IPS-18c (cell line): ENCODE data around the gene IFT22.
A peak's percentile ranks its signal among the peaks of the same experiment; 100 is the strongest.
"Not testable (repeated sequence)": the region's sequence is repeated elsewhere in the genome, so short reads cannot be mapped to it uniquely, and the experiment has no call there.

Experiments used
- H3K4me3 ChIP-seq: 2 replicates; pipeline ENCODE4 v1.7.0; 2013; ENCODE audit warnings: low read depth, mild to moderate bottlenecking, low read length, moderate library complexity; ENCODE audit not compliant: insufficient read depth
- H3K9me3 ChIP-seq: one replicate; pipeline ENCODE4 v1.6.1; 2013; ENCODE audit warnings: mild to moderate bottlenecking, low read length, moderate library complexity; ENCODE audit not compliant: control insufficient read depth, insufficient read depth

Gene IFT22

DNA sequence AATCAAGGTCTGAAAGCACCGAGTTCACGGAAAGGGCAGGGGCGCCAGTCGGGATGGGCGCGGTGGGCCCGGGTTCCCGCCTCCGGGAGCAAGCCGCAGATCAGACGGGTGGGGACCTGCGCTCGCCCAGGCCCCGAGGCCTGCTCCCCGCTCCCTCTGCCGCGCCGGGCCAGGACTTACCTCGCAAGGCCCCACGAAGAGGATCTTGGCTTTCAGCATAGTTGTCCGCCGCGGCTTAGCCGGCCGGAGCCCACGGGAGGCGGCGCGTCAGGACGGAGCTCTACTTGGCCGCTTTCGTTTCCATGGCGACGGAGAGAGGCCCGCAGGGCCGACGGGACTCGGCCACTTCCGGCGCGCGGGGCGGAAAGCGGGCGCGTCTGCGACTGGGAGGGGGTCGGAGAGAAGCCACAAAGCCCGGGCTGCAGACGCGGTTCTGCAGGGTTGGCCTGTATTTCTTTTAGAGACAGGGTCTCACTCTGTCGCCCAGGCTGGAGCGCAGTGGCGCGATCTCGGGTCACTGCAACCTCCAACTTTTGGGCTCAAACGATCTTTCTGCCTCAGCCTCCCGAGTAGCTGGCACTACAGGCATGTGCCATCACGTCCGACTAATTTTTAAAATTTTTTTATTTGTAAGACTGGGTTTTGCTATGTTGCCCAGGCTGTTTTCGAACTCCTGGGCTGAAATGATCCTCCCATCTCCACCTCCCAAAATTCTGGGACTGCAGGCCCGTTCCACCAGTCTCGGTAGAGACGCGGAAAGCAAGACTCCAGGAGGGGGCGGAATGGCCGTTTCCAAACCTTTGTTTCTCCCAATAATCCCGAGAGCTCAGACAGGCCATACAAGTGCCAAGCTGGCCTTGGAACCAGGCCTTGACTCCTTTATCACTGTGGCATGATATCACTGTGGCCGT, at the start of gene IFT22:
Gene IFT22, minus strand, starts transcription at position 322 of the 911 bp plus-strand sequence. Its CDS starts 103 bp downstream, at position 219.
- Histone ChIP-seq H3K9me3 (no peaks in the 10 kb centered on the region), H3K4me3 (peak within 1 kb of the TSS; percentile 97)

DNA sequence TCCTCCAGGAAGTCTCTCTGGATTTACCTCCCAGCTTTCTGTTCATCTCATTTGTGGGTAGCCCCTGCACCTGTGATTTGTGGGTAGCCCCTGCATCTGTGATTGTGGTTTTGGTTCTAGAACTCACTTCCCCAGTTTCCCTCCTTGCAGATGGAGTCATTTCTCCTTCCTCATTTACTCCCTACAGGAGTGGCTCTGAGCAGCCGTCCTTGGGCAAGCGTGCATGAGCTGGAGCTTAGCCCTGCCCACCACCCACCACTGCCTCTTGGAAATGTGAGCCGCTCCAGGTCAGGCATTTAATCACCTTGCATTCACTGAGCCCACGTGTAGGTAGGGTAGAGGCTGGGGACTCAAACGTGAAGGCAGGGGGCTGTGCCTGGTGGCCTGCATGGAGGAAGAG, 49.2 kb upstream of the IFT22 start:
- H3K4me3 ChIP-seq = no peak overlapping the region
- H3K9me3 ChIP-seq = no peaks in the 10 kb centered on the region

DNA sequence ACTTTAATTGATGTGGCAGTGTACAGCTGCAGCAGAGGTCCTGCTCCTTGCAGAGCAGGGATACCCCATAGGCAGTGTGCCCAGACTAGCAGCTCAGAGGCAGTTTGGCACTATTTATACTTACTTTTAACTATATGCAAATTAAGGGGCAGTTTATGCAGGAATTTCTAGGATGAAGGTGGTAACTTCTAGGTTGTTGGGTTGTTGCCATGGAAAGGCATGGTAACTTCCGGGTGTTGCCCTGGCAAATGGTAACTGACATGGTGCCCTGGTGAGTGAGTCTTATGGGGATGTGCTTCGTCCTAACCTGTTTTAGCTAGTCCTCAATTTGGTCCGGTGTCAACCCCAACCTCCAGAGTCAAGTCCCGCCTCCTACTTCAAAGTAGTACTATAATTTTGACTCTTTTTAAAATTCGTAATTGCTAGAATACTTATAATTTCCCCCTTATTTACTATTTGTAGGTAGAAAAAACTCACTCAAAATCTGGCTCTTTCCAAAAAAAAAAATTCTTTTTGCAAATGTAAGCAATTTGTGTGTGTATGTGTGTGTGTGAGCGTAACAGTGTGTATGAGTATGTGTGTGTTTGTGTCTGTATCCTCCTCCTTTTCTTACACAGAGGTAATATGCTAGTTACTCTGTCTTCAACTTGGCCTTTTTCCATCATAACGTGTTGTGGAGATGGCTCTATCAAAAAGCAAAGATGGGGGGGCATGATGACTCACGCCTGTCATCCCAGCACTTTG, 47.0 kb upstream of the IFT22 start:
- no peak overlapping the region for H3K4me3 ChIP-seq
- no peaks in the 10 kb centered on the region for H3K9me3 ChIP-seq

DNA sequence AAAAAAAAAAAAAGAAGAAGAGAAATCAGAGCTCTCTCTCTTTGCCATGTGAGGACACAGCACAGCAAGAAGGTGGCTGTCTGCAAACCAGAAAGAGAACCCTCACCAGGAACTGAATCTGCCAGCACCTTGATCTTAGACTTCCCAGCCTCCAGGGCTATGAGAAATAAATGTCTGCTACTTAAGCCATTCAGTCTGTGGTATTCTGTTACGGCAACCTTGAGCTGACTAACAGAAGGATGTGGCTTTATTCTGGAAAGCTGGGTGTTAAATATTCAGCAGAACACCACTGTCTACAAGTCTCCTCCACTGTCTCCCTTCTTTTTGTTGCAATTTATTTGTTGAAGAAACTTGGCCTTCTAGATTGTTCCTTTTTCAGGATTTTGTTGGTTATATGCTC, 46.1 kb upstream of the IFT22 start:
- no peaks in the 10 kb centered on the region for H3K9me3 ChIP-seq
- no peak overlapping the region for H3K4me3 ChIP-seq

DNA sequence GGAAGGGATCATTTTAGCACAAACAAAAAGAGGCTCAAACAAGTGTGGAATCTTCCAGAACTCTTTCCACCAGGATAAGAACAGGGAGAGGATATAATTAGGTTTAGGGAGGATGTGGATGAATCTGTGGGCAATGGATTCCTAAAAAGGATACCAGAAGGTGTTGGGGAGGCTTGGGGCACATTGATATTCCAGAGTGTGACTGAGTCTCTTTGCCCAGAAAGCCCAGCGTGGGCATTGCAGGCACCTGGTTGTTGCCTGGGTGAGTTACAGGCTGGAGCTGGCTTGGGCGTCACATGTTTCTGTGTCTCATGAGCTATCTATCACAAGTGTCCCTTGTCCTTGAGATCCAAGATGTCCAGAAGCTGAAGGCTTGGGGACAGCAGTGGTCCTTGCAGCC, 44.3 kb upstream of the IFT22 start:
- Histone ChIP-seq H3K4me3 (no peak overlapping the region), H3K9me3 (no peaks in the 10 kb centered on the region)

DNA sequence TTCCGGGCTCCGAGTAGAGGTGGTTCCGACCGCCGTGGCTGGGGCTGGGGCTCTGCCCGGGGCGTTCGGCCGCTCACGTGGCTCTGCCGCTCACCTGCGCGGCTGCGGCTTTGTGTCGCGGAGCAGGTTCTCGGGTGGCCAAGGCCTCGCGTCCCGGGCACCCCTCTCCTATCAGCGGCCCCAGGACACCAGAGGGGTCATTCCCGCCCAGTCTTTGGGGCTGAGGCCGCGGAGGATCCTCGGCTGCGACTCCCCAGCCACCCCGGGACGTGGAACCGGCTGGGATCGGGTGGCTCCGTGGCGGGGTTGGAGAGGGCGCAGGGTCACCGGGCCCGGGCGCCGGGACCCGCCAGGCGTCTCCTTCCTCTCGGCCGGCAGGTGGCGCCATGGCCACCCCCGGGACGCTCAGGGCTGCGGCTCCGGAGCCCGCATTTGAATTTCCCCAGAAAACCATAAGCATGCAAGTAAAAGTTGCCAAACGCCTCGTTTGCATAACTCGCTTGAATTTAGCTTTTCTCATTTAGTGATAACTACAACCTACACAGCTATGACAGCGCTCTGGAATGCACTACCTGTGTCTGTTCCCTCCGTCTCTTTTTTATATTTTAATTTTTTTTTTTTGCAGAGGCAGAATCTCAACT, 42.2 kb upstream of the IFT22 start:
- Histone ChIP-seq H3K9me3 (no peaks in the 10 kb centered on the region), H3K4me3 (peak overlapping the region; percentile 74)

DNA sequence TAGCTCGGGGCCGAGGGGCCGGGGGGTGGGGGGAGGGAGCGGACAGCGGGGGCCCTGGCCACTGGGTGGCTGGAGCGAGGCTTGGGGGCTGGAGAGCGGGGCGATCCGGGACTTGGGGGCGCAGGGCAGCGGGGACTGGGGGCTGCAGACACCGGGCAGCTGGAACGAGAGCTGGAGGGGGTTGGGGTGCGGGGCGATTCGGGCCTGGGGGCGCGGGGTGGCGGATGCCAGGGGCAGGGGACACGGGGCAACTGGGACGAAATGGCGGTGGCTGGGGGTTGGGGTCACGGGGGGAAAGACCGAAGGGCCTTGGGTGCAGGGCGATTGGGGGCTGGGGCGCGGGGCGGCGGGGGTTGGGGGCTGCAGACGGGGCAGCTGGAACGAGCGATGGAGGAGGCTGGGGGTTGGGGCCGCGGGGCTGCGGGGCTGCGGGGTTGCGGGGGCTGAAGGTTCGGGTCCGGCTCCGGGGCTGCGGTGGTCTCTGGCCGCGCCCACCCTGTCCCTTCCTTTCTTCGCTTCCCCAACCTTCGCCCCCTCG, 41.7 kb upstream of the IFT22 start:
- Histone ChIP-seq H3K4me3 (peak overlapping the region; percentile 74), H3K9me3 (no peaks in the 10 kb centered on the region)

DNA sequence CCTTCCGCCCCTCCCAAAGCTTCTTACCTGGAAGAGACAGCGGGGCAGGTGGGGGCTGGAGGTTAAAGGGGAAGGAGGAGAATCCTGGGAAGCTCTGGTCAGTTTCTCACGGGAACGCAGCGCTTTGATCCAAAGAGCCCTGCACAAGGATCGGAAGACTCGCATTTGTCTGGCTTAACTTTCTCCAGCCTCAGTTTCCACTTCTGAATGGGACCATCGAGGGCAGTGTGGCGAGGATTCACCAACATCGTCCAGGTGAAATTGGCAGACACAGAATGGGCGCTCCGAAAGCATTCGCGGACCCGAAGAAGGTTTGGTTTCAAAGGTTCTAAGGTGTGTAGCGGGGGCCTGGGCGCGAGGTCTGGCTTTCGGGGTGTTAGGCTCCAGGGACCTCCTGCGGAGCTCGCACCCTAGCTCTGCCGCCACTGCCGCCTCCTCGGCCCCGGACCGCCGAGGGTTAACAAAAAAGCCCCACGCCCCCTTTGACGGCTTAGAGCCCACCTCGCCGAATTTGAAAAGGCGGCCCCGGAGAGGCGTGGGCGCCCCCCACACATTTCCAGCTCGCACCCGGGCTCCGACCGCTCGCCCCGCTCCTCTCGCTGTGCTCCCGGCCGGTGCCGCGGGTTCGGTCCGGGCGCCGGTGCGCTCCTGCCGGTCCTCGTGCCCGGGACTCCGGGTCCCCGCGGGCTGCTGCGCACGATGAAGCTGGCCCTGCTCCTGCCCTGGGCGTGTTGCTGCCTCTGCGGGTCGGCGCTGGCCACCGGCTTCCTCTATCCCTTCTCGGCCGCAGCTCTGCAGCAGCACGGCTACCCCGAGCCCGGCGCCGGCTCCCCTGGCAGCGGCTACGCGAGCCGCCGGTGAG, 41.0 kb upstream of the IFT22 start, which contains the start of gene COL26A1:
Gene COL26A1, plus strand, starts transcription at position 542 of the 862 bp plus-strand sequence. Its CDS starts 158 bp downstream, at position 700.
- Histone ChIP-seq H3K4me3 (peak within 1 kb of the TSS; percentile 74), H3K9me3 (no peaks in the 10 kb centered on the region)

DNA sequence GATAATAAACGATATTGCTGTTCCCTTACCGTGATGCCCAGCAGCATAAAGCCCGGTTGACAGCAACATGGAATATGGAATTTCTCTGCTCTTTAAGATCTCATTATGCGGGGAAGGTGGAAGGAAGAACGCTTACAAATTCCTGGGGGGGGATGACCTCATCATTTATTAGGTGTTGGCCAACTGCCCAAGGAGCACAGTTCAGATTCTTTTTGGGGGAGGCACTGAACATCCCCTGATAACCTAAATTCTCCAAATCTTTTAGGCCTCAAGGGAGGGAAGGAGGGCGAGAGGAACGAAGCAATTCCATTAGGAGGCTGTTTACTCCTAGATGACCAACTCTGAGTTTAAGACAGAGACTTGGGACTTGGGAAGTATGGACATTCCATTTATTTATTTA, 35.8 kb upstream of the IFT22 start:
- Histone ChIP-seq H3K9me3 (no peaks in the 10 kb centered on the region), H3K4me3 (no peak overlapping the region)

DNA sequence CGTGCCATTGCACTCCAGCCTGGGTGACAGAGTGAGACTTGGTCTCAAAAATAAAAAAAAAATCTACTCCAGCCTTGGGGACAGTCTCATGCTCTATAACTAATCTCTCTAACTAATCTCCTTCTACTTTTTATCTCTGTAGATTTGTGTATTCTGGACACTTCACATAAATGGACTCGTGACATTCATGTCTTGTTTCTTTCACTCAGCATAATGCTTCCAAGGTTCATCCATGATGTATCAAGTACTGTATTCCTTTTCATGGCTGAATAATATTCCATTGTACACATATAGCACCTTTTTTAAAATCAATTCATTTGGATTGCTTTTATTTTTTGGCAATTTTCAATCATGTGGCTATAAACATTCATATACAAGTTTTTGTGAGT, 31.3 kb upstream of the IFT22 start:
- no peaks in the 10 kb centered on the region for H3K9me3 ChIP-seq
- H3K4me3 ChIP-seq = no peak overlapping the region

DNA sequence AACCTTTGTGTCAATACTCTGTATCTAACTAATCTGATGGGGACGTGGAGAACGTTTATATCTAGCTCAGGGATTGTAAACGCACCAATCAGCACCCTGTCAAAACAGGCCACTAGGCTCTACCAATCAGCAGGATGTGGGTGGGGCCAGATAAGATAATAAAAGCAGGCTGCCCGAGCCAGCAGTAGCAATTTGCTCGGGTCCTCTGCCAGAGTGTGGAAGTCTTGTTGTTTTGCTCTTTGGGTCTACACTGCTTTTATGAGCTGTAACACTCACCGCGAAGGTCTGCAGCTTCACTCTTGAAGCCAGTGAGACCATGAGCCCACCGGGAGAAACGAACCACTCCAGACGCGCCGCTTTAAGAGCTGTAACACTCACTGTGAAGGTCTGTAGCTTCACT, 27.7 kb upstream of the IFT22 start:
- H3K4me3 ChIP-seq, H3K9me3 ChIP-seq: not testable (repeated sequence)

DNA sequence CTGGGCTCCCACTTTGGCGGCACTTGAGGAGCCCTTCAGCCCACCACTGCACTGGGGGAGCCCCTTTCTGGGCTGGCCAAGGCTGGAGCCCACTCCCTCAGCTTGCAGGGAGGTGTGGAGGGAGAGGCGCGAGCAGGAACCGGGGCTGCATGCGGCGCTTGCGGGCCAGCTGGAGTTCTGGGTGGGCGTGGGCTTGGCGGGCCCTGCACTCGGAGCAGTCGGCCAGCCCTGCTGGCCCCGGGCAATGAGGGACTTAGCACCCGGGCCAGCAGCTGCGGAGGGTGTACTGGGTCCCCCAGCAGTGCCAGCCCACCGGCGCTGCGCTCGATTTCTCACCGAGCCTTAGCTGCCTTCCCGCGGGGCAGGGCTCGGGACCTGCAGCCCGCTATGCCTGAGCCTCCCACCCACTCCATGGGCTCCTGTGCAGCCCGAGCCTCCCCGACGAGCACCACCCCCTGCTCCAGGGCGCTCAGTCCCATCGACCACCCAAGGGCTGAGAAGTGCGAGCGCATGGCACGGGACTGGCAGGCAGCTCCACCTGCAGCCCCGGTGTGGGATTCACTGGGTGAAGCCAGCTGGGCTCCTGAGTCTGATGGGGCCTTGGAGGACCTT, 26.9 kb upstream of the IFT22 start:
- H3K4me3 ChIP-seq = not testable (repeated sequence)

DNA sequence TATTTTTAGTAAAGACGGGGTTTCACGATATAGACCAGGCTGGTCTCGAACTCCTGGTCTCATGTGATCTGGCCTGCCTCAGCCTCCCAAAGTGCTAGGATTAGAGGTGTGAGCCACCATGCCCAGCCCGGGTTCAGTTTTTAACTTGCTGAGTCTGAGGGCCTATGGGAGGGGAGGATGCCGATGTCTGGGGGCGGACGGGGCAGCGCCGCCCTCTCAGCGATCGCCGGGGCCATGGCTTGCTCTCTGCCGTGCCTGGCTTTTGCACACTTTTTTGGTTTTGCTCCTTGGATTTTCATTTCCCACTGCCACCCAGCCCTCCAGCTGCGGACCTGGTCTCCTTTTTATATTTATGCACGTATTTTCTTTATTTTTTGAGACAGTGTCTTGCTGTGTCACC, 25.9 kb upstream of the IFT22 start:
- Histone ChIP-seq H3K9me3 (no peaks in the 10 kb centered on the region), H3K4me3 (no peak overlapping the region)

More for the DNA sequence above, 26.9 kb upstream of the IFT22 start:
- not testable (repeated sequence) for H3K9me3 ChIP-seq

DNA sequence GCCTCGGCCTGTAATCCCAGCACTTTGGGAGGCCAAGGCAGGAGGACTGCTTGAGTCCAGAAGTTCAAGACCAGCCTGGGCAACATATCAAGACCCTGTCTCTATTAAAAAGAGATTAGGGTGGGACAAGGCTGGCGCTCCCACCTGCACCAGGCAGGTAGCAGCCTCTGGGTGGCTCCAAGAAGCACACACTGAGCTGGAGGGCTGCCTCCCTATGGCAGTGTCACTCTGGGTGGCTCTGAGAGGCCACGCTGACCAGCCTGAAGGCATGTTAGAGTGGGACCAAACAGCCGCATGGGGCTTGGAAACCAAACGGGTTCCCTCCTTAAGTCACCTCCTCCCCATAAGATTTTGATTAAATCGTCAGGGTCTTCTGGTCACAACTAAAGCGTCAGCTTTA, 21.3 kb upstream of the IFT22 start:
- no peaks in the 10 kb centered on the region for H3K9me3 ChIP-seq
- no peak overlapping the region for H3K4me3 ChIP-seq

DNA sequence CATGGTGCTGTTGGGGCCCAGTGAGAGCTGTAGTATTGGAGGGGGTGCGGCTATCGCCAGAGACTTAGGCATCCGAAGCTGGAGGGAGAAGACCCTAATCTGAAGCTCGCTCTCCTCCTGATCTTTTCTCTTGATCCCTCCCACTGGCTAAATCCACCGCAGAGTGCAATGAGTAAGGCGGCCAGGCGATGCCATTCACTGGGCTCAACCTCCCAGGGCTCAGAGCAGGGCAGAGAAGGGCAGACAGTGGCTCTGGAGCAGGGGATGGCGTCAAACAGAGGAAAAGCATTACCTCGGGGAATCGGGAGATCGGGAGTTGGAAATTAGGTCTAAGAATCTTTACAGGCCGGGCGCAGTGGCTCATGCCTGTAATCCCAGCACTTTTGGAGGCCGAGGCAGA, 18.8 kb upstream of the IFT22 start:
- H3K4me3 ChIP-seq = no peak overlapping the region
- H3K9me3 ChIP-seq = no peaks in the 10 kb centered on the region

DNA sequence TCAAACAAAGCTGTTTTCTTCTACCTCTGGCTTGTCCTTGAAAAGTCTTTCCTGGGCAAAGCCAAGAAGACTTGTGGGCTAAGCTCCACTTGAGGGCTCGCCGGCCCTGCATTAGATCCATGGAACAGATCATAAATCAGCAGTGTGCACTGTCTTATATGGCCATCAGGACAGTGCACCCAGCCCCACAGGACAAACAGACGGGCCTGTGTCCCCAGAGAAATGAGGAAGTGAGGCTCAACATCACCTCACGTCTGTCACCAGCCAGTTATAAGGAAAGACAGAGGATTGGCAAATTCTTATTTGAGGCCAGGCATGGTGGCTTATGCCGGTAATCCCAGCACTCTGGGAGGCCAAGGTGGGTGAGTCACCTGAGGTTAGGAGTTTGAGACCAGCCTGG, 12.3 kb upstream of the IFT22 start:
- no peak overlapping the region for H3K4me3 ChIP-seq
- no peaks in the 10 kb centered on the region for H3K9me3 ChIP-seq
